ENCODE measurements around the gene SLC4A1.
A peak's percentile ranks its signal among the peaks of the same experiment; 100 is the strongest.

SLC4A1 gene

GRCh38 chr17:44221862-44222111, 46.1 kb downstream of the SLC4A1 start:
- H3K4me3 ChIP-seq (ENCODE audit: low read length): peak overlapping the region; percentile 79
- no peak for TF ChIP-seq CTCF (IDR thresholded peaks at IDR 0.05; ENCODE audit: insufficient read depth, low read depth, low read length, missing control alignments)
- DNase-seq (ENCODE audit: low read depth): no peak

- H3K4me3 ChIP-seq (ENCODE audit: low read length): peak overlapping the region; percentile 79
- peak; percentile 86 for DNase-seq (ENCODE audit: low read depth)
- TF ChIP-seq CTCF (IDR thresholded peaks at IDR 0.05; ENCODE audit: insufficient read depth, low read depth, low read length, missing control alignments): no peak
Measured at GRCh38 chr17:44221084-44221861, 46.7 kb downstream of the SLC4A1 start.

- peak; percentile 59 for DNase-seq (ENCODE audit: low read depth)
- TF ChIP-seq CTCF (IDR thresholded peaks at IDR 0.05; ENCODE audit: insufficient read depth, low read depth, low read length, missing control alignments): no peak
- H3K4me3 ChIP-seq (ENCODE audit: low read length): peak overlapping the region; percentile 79
Measured at GRCh38 chr17:44220213-44221083, 47.5 kb downstream of the SLC4A1 start.

- H3K4me3 ChIP-seq (ENCODE audit: low read length): peak within 1 kb of the TSS; percentile 79
- no peak for TF ChIP-seq CTCF (IDR thresholded peaks at IDR 0.05; ENCODE audit: insufficient read depth, low read depth, low read length, missing control alignments)
- peak; percentile 67 for DNase-seq (ENCODE audit: low read depth)
Measured at GRCh38 chr17:44219616-44220212, 48.2 kb downstream of the SLC4A1 start, which contains the start of gene UBTF. Gene UBTF (minus strand): TSS chr17:44219675. CDS start chr17:44218229, 1,446 bp downstream.

- peak; percentile 75 for DNase-seq (ENCODE audit: low read depth)
- peak overlapping the region; percentile 43 for H3K4me3 ChIP-seq (ENCODE audit: low read length)
- TF ChIP-seq CTCF (IDR thresholded peaks at IDR 0.05; ENCODE audit: insufficient read depth, low read depth, low read length, missing control alignments): no peak
Measured at GRCh38 chr17:44219108-44219615, 48.8 kb downstream of the SLC4A1 start.

GRCh38 chr17:44218344-44219107, 49.4 kb downstream of the SLC4A1 start:
- TF ChIP-seq CTCF (IDR thresholded peaks at IDR 0.05; ENCODE audit: insufficient read depth, low read depth, low read length, missing control alignments): peak; percentile 34
- peak overlapping the region; percentile 63 for H3K4me3 ChIP-seq (ENCODE audit: low read length)
- DNase-seq (ENCODE audit: low read depth): peak; percentile 91
